H1 (cell line): ENCODE results near the gene TRIM56. TPM values are rescaled to one million over a fixed set of nuclear protein-coding genes. Genes with fewer than 3 reads are reported as not detected.

Source experiments
- BCL11A ChIP-seq, 2 experiments: IDR thresholded peaks; one replicate each; pipeline ENCODE4 v1.6.1; 2011; ENCODE audit warnings: low read depth in 2 of 2, low read length in 2 of 2, mild to moderate bottlenecking in 2 of 2
- BRCA1 ChIP-seq: IDR thresholded peaks from 2 replicates; pipeline ENCODE4 v1.6.1; 2012; ENCODE audit warnings: low read depth, low read length, improper control_type of control experiment
- CBX5 ChIP-seq: fragments of 300-800, 300-1000 bp; sonication (generic); IDR thresholded peaks from 2 replicates; pipeline ENCODE4 v1.7.1; 2016; ENCODE audit warnings: antibody characterized with exemption, low read length, low read depth
- NANOG ChIP-seq: IDR thresholded peaks from 2 replicates; pipeline ENCODE4 v1.6.1; 2011; ENCODE audit warnings: low read length, low read depth, mild to moderate bottlenecking, inconsistent platforms; ENCODE audit not compliant: insufficient read depth, poor library complexity, severe bottlenecking
- TAF7 ChIP-seq: optimal IDR thresholded peaks from 2 replicates; pipeline ENCODE3; 2011; ENCODE audit warnings: low read depth, mild to moderate bottlenecking, inconsistent platforms, low read length, moderate library complexity, borderline replicate concordance
- polyA plus RNA-seq, 7 experiments: library from polyadenylated mRNA; depleted of rRNA in 3 of 7; stranded (reverse) in 5 of 7; unstranded in 2 of 7; fragments of >200 nt in 5 of 7; fragments of 200-250 nt in 2 of 7; gene quantifications; 1 replicate in 5 of 7; 2 replicates in 1 of 7; 4 replicates in 1 of 7; pipeline versions ENCODE4 v1.2.1 to v1.2.3, GENCODE V29; 2011 to 2013; ENCODE audit warnings: missing spikeins in 2 of 7, mixed read lengths in 2 of 7
- total RNA-seq: library from RNA; stranded (reverse); fragmentation: NEBNext Ultra II Directional; extraction: Animal tissue kit (Norgen Biotek cat#: 25700); gene quantifications from 2 replicates; pipeline ENCODE4 v1.2.1, GENCODE V29; 2021
- TF ChIP-seq, protein P1 (sequence below): fragments of 300-600 bp; sonication (generic); IDR thresholded peaks from 2 replicates; pipeline ENCODE4 v1.7.1; 2012; ENCODE audit warnings: low read length, moderate library complexity, mild to moderate bottlenecking, inconsistent platforms; ENCODE audit not compliant: insufficient replicate concordance
- TF ChIP-seq, protein P2 (sequence below): IDR thresholded peaks from 2 replicates; pipeline ENCODE4 v1.6.1; 2012; ENCODE audit warnings: inconsistent platforms

The TRIM56 gene
- total and polyA plus RNA-seq, 2 of the 8 experiments (the other 6 are each of a cell fraction or from before 2014, with no cell fraction given): 2.0 to 17.5 TPM

DNA sequence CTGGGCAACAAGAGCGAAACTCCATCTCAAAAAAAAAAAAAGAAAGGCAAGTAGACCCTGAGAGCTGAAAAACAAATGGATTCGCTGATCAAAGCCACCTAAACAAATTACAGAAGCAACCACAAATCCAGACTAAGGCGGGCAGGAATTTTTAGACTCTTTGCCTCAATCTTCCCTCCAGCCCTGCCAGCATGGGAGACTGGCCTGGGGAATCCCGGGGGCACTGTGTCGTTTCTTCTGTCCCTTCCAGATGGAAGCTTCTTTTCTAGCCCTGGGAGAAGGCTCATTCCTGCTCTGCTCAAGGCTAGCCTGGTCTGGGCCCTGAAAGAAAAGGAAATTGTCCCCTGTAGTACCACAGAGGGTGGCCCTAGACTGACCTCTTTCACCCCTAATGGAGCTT, 26.0 kb downstream of the TRIM56 start (continued):
- TF ChIP-seq, protein P1, sequence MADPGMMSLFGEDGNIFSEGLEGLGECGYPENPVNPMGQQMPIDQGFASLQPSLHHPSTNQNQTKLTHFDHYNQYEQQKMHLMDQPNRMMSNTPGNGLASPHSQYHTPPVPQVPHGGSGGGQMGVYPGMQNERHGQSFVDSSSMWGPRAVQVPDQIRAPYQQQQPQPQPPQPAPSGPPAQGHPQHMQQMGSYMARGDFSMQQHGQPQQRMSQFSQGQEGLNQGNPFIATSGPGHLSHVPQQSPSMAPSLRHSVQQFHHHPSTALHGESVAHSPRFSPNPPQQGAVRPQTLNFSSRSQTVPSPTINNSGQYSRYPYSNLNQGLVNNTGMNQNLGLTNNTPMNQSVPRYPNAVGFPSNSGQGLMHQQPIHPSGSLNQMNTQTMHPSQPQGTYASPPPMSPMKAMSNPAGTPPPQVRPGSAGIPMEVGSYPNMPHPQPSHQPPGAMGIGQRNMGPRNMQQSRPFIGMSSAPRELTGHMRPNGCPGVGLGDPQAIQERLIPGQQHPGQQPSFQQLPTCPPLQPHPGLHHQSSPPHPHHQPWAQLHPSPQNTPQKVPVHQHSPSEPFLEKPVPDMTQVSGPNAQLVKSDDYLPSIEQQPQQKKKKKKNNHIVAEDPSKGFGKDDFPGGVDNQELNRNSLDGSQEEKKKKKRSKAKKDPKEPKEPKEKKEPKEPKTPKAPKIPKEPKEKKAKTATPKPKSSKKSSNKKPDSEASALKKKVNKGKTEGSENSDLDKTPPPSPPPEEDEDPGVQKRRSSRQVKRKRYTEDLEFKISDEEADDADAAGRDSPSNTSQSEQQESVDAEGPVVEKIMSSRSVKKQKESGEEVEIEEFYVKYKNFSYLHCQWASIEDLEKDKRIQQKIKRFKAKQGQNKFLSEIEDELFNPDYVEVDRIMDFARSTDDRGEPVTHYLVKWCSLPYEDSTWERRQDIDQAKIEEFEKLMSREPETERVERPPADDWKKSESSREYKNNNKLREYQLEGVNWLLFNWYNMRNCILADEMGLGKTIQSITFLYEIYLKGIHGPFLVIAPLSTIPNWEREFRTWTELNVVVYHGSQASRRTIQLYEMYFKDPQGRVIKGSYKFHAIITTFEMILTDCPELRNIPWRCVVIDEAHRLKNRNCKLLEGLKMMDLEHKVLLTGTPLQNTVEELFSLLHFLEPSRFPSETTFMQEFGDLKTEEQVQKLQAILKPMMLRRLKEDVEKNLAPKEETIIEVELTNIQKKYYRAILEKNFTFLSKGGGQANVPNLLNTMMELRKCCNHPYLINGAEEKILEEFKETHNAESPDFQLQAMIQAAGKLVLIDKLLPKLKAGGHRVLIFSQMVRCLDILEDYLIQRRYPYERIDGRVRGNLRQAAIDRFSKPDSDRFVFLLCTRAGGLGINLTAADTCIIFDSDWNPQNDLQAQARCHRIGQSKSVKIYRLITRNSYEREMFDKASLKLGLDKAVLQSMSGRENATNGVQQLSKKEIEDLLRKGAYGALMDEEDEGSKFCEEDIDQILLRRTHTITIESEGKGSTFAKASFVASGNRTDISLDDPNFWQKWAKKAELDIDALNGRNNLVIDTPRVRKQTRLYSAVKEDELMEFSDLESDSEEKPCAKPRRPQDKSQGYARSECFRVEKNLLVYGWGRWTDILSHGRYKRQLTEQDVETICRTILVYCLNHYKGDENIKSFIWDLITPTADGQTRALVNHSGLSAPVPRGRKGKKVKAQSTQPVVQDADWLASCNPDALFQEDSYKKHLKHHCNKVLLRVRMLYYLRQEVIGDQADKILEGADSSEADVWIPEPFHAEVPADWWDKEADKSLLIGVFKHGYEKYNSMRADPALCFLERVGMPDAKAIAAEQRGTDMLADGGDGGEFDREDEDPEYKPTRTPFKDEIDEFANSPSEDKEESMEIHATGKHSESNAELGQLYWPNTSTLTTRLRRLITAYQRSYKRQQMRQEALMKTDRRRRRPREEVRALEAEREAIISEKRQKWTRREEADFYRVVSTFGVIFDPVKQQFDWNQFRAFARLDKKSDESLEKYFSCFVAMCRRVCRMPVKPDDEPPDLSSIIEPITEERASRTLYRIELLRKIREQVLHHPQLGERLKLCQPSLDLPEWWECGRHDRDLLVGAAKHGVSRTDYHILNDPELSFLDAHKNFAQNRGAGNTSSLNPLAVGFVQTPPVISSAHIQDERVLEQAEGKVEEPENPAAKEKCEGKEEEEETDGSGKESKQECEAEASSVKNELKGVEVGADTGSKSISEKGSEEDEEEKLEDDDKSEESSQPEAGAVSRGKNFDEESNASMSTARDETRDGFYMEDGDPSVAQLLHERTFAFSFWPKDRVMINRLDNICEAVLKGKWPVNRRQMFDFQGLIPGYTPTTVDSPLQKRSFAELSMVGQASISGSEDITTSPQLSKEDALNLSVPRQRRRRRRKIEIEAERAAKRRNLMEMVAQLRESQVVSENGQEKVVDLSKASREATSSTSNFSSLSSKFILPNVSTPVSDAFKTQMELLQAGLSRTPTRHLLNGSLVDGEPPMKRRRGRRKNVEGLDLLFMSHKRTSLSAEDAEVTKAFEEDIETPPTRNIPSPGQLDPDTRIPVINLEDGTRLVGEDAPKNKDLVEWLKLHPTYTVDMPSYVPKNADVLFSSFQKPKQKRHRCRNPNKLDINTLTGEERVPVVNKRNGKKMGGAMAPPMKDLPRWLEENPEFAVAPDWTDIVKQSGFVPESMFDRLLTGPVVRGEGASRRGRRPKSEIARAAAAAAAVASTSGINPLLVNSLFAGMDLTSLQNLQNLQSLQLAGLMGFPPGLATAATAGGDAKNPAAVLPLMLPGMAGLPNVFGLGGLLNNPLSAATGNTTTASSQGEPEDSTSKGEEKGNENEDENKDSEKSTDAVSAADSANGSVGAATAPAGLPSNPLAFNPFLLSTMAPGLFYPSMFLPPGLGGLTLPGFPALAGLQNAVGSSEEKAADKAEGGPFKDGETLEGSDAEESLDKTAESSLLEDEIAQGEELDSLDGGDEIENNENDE: no peak
- no peak for TF ChIP-seq CBX5
- no peak for TF ChIP-seq BRCA1
- no peak for TF ChIP-seq TAF7
- TF ChIP-seq BCL11A (IDR thresholded peaks at IDR 0.05; ENCODE audit: low read depth in 2 of 2, low read length in 2 of 2): no peak
- TF ChIP-seq, protein P2, sequence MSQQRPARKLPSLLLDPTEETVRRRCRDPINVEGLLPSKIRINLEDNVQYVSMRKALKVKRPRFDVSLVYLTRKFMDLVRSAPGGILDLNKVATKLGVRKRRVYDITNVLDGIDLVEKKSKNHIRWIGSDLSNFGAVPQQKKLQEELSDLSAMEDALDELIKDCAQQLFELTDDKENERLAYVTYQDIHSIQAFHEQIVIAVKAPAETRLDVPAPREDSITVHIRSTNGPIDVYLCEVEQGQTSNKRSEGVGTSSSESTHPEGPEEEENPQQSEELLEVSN: no peak
- TF ChIP-seq NANOG: no peak
